ENCODE measurements around the gene ST6GALNAC6. TPM values are rescaled to one million over a fixed set of nuclear protein-coding genes. Genes with fewer than 3 reads are reported as not detected.

Gene ST6GALNAC6, protein sequence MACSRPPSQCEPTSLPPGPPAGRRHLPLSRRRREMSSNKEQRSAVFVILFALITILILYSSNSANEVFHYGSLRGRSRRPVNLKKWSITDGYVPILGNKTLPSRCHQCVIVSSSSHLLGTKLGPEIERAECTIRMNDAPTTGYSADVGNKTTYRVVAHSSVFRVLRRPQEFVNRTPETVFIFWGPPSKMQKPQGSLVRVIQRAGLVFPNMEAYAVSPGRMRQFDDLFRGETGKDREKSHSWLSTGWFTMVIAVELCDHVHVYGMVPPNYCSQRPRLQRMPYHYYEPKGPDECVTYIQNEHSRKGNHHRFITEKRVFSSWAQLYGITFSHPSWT
- total RNA-seq (10 to 100 TPM; 32.8 to 52.0 (median 44.7) TPM), polyA plus RNA-seq (10 to 100 TPM; 33.0 to 40.5 TPM)
- long read RNA-seq, donor 1, transcript ST6GALNAC6-205 (7 exons, 2,460 nt) = minor isoform, 38 of 135 reads
- long read RNA-seq, donor 1, transcript ST6GALNAC6-204 (6 exons, 2,406 nt) = major isoform, 66 of 135 reads
- long read RNA-seq, donor 1, partial matches to known transcripts = 8 of 135 reads
- long read RNA-seq, donor 1, other reads (novel, unspliced or antisense) = 11 of 135 reads
- long read RNA-seq, donor 2, transcript ST6GALNAC6-204 (6 exons, 2,406 nt) = major isoform, 72 of 151 reads
- long read RNA-seq, donor 2, transcript ST6GALNAC6-205 (7 exons, 2,460 nt) = minor isoform, 38 of 151 reads
- long read RNA-seq, donor 2, transcript ST6GALNAC6-212 (7 exons, 2,357 nt) = minor isoform, 6 of 151 reads
- long read RNA-seq, donor 2, partial matches to known transcripts = 23 of 151 reads
- long read RNA-seq, donor 2, other reads (novel, unspliced or antisense) = 7 of 151 reads
- long read RNA-seq, donor 3, transcript ST6GALNAC6-205 (7 exons, 2,460 nt) = minor isoform, 10 of 47 reads
- long read RNA-seq, donor 3, transcript ST6GALNAC6-204 (6 exons, 2,406 nt) = major isoform, 12 of 47 reads
- long read RNA-seq, donor 3, partial matches to known transcripts = 13 of 47 reads
- long read RNA-seq, donor 3, other reads (novel, unspliced or antisense) = 6 of 47 reads

DNA sequence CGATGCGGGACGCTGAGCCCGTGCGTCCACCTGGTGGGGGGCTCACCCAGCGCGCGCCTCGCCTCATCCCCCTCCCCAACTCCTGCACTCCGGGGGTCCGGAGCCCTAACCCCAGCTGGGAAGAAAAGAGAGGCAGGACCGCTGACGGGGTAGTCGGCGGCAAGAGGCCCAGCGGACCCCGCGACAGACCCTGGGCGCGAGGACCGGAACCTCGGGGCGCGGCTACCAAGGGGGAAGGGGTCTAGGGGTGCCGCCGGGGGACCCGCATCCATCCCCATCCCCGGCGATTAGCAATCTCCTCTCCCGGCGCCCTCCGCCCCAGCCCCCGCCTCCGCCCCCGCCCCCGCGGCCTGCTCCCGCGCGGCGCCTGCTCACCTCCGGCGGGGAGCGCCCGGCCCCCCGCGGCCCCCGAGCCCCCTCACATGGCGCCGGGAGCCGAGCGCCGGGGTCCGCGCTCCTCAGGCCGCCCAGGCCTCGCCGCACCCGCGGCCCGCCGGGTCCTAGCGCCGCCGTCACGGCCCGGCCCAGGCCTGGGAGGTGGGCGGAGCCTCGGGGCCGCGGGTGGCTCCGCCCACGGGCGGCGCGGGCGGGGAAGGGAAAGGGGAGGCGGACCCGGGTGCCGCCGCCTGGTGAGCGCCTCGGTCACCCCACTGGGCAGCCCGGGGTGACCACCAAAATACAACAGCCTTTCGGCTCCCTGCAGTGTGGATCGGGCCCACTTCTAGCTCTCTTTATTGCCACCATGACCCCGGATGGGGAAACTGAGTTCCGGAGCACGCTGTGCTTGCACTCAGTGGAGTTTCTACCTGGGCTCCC is at the start of gene ST6GALNAC6:
Gene ST6GALNAC6, minus strand, starts transcription at position 476 of the 816 bp plus-strand sequence. CDS start 1,622 bp downstream, outside the sequence.
- ATAC-seq = peak; percentile 54 to 85 (median 76)
- WGBS, 2 donors = 0 to 1% methylated on average over 49 to 83 of the region's 89 CpGs
- Histone ChIP-seq H3K27me3 (no peaks in the 10 kb centered on the region), H3K4me1 (peaks cover 24 to 59% (median 46%) of the 10 kb centered on the region in 9 donors), H3K36me3 (peaks cover 0 to 25% (median 19%) of the 10 kb centered on the region in 9 donors), H3K27ac (peak within 1 kb of the TSS; percentile 85 to 98 (median 95)), H3K4me3 (peak within 1 kb of the TSS; percentile 88 to 100 (median 98)), H3K9me3 (peaks cover 0 to 8% (median 0%) of the 10 kb centered on the region in 11 donors)
- intact Hi-C loops (cut with DNase I) = loop anchor here in 1 of 10 donors (2.0 kb wide), 1 partner anchor 17 kb away; the partner anchor contains the start of gene ST6GALNAC4
- DNase-seq = peak; percentile 72 to 82
- TF ChIP-seq CTCF (IDR thresholded peaks at IDR 0.05) = peak in 3 of 9 donors; percentile 30 to 35 (median 35)

DNA sequence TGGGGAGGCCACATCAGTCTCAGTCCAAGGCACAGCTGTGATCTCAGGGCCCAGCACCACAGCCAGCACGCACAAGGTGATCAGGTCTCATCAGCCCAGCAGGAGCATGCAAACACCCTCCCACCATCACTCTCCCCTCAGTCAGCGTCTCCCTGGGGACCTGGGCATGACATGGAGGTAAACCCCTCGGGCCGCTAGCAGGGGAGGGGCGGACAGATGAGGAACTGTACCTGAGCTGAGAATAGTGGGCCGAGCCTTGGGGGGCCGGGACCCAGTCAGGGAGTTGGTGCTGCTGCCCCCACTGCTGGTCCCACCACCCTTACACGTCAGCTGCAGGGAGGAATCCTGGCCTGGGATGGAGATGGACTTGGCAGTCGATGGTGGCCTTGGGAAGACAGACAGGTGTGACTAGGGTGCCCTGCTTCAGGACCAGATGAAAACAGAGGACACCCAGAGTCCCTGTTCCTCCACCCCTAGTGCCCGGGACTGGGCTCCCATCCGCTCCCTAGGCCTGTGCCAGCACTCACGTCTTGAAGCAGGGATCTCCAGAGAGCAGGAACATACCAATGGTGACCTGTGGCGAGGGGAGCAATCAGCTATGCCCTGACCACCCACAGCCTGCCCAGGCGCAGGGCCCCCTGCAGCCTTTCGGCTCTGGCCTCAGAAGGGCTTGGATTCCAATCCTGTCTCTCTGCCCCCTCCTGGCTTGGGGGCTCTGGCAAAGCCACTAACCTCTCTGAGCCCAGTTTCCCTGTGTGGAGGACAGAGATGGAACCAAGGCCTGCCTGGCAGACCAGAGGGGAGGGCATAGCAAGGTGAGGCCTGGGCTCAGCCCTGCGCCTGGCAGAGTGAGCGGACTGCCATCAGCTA is 48.7 kb upstream of the ST6GALNAC6 start:
- Histone ChIP-seq H3K9me3 (no peaks in the 10 kb centered on the region), H3K4me3 (no peak overlapping the region), H3K4me1 (peaks cover 4 to 86% (median 38%) of the 10 kb centered on the region in 9 donors), H3K36me3 (peaks cover 0 to 35% (median 9%) of the 10 kb centered on the region in 9 donors), H3K27ac (peak overlapping the region in 5 of 10 donors; percentile 40 to 85 (median 62)), H3K27me3 (no peaks in the 10 kb centered on the region)
- 81 to 88% methylated on average over 17 of the region's 17 CpGs for WGBS, 2 donors
- DNase-seq = peak in 1 of 2 donors; percentile 8
- intact Hi-C loops (cut with DNase I) = loop anchor here in 4 of 10 donors (2.0 to 10.0 kb wide), 3 partner anchors 34 to 167 kb away; partner anchors contain the start of gene EEIG1 (in 2 of the 4)
- no peak for TF ChIP-seq CTCF (IDR thresholded peaks at IDR 0.05)
- ATAC-seq = no peak

DNA sequence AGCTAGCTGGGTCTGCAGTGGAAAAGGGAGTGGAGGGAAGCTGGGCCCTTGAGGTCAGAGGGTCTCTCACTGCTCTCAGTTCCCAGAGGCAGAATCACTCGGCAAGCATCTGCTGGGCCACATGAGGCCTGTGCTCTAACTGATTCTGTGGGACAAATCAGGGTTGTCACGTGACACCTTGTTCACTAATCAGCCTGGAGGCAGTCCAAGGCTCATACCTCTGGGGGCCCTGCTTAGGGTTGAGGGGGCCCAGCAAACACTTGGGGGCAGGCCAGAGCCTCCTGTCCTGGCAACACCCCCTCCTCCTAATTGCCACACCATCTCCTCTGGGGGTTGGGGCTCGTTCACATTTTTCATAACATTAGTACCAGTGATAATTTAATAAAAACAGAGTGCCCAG is 47.3 kb upstream of the ST6GALNAC6 start:
- intact Hi-C loops (cut with DNase I) = loop anchor here in 4 of 10 donors (2.0 to 10.0 kb wide), 3 partner anchors 36 to 168 kb away; partner anchors contain the start of gene EEIG1 (in 2 of the 4)
- WGBS, 2 donors = 45 to 52% methylated on average over 3 of the region's 3 CpGs
- DNase-seq = peak in 1 of 2 donors; percentile 11

More for the DNA sequence above, 47.3 kb upstream of the ST6GALNAC6 start:
- H3K27me3 ChIP-seq = no peaks in the 10 kb centered on the region
- no peak overlapping the region for H3K4me3 ChIP-seq
- ATAC-seq = no peak
- H3K36me3 ChIP-seq = peaks cover 0 to 49% (median 9%) of the 10 kb centered on the region in 9 donors
- TF ChIP-seq CTCF (IDR thresholded peaks at IDR 0.05) = no peak
- peaks cover 4 to 90% (median 34%) of the 10 kb centered on the region in 9 donors for H3K4me1 ChIP-seq
- no peaks in the 10 kb centered on the region for H3K9me3 ChIP-seq
- peak overlapping the region in 6 of 10 donors; percentile 15 to 80 (median 52) for H3K27ac ChIP-seq
